ENCODE results near the gene VGLL4.

DNA sequence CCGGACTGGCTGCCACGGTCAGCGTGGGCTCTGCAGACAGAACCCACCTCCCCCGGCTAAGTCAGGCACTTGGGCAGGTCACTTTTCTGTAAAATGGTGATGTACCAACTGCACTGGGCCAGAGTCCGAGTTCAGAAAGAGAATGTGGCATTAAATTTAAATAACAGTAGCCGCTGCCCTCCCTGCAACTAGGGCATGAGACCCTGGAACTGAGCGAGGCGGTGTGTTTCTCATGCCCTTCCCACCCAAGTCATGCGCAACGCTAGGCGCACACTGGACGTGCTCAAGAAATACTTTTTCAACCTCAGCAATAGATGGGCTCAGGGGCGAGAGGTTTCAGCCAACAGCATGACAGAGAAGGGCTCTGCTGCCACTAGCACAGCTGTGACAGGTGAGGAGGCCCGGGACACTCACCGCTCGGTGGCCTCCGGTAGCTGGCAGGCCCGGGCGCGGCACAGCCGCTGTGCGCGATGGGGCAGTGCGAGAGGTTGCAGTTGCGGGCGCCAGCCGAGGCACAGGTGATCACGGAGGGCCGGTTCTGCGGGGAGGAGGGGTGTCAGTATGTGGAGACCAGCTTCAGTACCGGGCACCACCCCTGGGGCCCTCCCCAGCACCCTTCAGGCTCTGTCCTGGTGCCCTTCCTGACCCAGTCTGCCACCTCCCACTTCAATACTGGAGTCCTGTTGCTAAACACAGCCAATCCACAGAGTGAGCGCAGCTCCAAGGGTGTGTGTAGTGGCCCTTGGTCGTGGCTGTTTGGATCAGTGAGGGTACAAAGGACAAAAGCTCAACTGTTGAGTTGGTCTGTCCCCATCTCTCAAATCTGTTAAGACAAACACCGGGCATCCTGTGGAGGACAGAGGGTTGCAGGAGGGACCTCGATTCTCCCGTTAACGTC, 84.5 kb downstream of the VGLL4 start:
- TF ChIP-seq, protein P1, sequence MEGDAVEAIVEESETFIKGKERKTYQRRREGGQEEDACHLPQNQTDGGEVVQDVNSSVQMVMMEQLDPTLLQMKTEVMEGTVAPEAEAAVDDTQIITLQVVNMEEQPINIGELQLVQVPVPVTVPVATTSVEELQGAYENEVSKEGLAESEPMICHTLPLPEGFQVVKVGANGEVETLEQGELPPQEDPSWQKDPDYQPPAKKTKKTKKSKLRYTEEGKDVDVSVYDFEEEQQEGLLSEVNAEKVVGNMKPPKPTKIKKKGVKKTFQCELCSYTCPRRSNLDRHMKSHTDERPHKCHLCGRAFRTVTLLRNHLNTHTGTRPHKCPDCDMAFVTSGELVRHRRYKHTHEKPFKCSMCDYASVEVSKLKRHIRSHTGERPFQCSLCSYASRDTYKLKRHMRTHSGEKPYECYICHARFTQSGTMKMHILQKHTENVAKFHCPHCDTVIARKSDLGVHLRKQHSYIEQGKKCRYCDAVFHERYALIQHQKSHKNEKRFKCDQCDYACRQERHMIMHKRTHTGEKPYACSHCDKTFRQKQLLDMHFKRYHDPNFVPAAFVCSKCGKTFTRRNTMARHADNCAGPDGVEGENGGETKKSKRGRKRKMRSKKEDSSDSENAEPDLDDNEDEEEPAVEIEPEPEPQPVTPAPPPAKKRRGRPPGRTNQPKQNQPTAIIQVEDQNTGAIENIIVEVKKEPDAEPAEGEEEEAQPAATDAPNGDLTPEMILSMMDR (IDR thresholded peaks at IDR 0.05; ENCODE audit: insufficient read depth, low read length): no peak
- TF ChIP-seq POLR2AphosphoS5 (IDR thresholded peaks at IDR 0.05; ENCODE audit: low read depth): no peak

Measured in HL-60 (cell line).